ENCODE results near the gene CHEK1. TPM values are rescaled to one million over a fixed set of nuclear protein-coding genes. Genes with fewer than 3 reads are reported as not detected.

CHEK1 gene
- total and polyA plus RNA-seq, 2 of the 8 experiments (the other 6 are each of a cell fraction or from before 2014, with no cell fraction given), result 37.7 to 133 TPM

DNA sequence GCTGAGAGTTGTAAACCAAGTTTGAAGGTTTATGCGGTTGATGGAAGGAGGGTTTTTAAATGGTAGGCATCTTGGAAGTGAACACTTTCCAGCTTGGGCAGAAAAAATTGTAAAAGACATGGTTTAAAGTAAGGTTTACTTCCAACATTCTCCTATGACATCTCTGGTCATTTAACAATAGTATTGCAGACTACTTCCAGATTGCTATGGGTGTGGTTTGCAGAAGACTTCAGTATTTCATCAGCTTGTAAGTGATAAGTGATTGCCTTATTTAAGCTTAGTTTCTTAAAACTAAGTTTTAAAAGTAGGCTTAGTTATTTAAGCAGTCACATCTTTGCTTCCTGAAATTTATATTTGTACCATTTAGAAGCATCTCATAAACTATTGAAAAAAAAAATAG lies 39.5 kb upstream of the CHEK1 start:
- Histone ChIP-seq H3K4me3 (ENCODE audit: extremely low read depth in 1 of 4, insufficient read depth in 2 of 4, low read depth in 3 of 4, low read length in 4 of 4) (no peak overlapping the region), H3K23me2 (ENCODE audit: low read depth, low read length) (no peaks in the 10 kb centered on the region), H4K20me1 (replicated peaks in 1 of 2; ENCODE audit: control insufficient read depth in 1 of 2, insufficient read depth in 2 of 2, low read length in 2 of 2) (no peaks in the 10 kb centered on the region), H4K8ac (ENCODE audit: extremely low read depth, insufficient read depth, low read length) (no peak overlapping the region), H3K79me2 (ENCODE audit: control insufficient read depth in 1 of 2, insufficient read depth in 2 of 2, low read length in 2 of 2) (no peaks in the 10 kb centered on the region), H2BK120ac (replicated peaks; ENCODE audit: low read depth, low read length) (no peak overlapping the region), H4K5ac (ENCODE audit: insufficient read length, low read depth, low read length) (no peak overlapping the region), H3K18ac (ENCODE audit: extremely low read depth, low read length) (no peak overlapping the region), H2AK5ac (ENCODE audit: low read depth, low read length) (no peak overlapping the region), H4K91ac (replicated peaks; ENCODE audit: insufficient read length, low read length) (no peak overlapping the region), H3K79me1 (ENCODE audit: low read depth, low read length) (no peaks in the 10 kb centered on the region), H3K9me3 (ENCODE audit: insufficient read depth in 2 of 2, low read depth in 1 of 2, low read length in 1 of 2) (no peaks in the 10 kb centered on the region), H3K36me3 (ENCODE audit: control insufficient read depth in 2 of 4, insufficient read depth in 4 of 4, low read length in 3 of 4) (peaks cover 9 to 33% (median 20%) of the 10 kb centered on the region in 4 experiments), H2BK5ac (ENCODE audit: low read depth, low read length) (no peak overlapping the region), H3K4me1 (replicated peaks in 1 of 4; ENCODE audit: control insufficient read depth in 3 of 4, insufficient read depth in 4 of 4, low read length in 3 of 4) (no peaks in the 10 kb centered on the region), H3K4me2 (ENCODE audit: insufficient read depth in 1 of 2, low read depth in 2 of 2, low read length in 2 of 2) (no peak overlapping the region), H2BK12ac (ENCODE audit: low read depth, low read length) (no peak overlapping the region), H2BK15ac (ENCODE audit: low read length) (no peak overlapping the region), H2BK20ac (ENCODE audit: low read length) (no peak overlapping the region), H3K14ac (ENCODE audit: insufficient read length) (no peak overlapping the region), H3K23ac (ENCODE audit: insufficient read length) (no peak overlapping the region), H3K56ac (replicated peaks; ENCODE audit: insufficient read length, low read depth, low read length) (no peak overlapping the region), H3K27ac (ENCODE audit: low read depth, low read length) (no peak overlapping the region), H3K9ac (replicated peaks in 1 of 4; ENCODE audit: extremely low read depth in 1 of 4, low read depth in 3 of 4, low read length in 3 of 4) (no peak overlapping the region), H2AFZ (ENCODE audit: low read length) (no peak overlapping the region), H3K4ac (replicated peaks; ENCODE audit: insufficient read length, low read depth, low read length) (no peak overlapping the region), H3K27me3 (replicated peaks in 1 of 4; ENCODE audit: control insufficient read depth in 3 of 4, extremely low read depth in 1 of 4, insufficient read depth in 3 of 4, low read length in 3 of 4) (no peaks in the 10 kb centered on the region)
- WGBS, 2 experiments (ENCODE audit: extremely low coverage in 1 of 2, insufficient coverage in 1 of 2, insufficient read length in 1 of 2, insufficient replicate concordance in 2 of 2, low coverage in 1 of 2, low lambda C conversion rate in 2 of 2, missing lambda C conversion rate in 1 of 2), result 96 to 100% methylated on average over 1 of the region's 1 CpG
- ChIA-PET POLR2A (ENCODE audit: partially characterized antibody) (interaction anchor here (1.7 kb wide), 1 partner anchor 41 kb away, joined by 4 read pairs; no protein-coding TSS in a partner anchor), CTCF (ENCODE audit: partially characterized antibody) (interaction anchor here (1.0 to 1.3 kb wide), 3 partner anchors 11 to 162 kb away, joined by 3 read pairs; no protein-coding TSS in a partner anchor)
- no peak for DNase-seq (ENCODE audit: low read depth in 1 of 2, low spot score in 2 of 2)
- no peak for FAIRE-seq
- TF ChIP-seq RNF2 (IDR thresholded peaks at IDR 0.05; ENCODE audit: borderline replicate concordance, low read depth, low read length, missing control alignments, poor library complexity, severe bottlenecking) (no peak), KDM1A (IDR thresholded peaks at IDR 0.05; ENCODE audit: borderline replicate concordance, low read length) (no peak), GTF2F1 (IDR thresholded peaks at IDR 0.05; ENCODE audit: borderline replicate concordance, low read depth, low read length) (no peak), CBX5 (IDR thresholded peaks at IDR 0.05; ENCODE audit: low read depth, low read length) (no peak), CTBP2 (IDR thresholded peaks at IDR 0.05; ENCODE audit: borderline replicate concordance, insufficient read depth, insufficient read length, low read length) (no peak), EGR1 (IDR thresholded peaks at IDR 0.05; ENCODE audit: borderline replicate concordance, low read depth, low read length) (no peak), TBP (IDR thresholded peaks at IDR 0.05; ENCODE audit: low read depth, low read length) (no peak), KDM4A (IDR thresholded peaks at IDR 0.05; ENCODE audit: low read depth, low read length, severe bottlenecking) (no peak), FOSL1 (IDR thresholded peaks at IDR 0.05; ENCODE audit: insufficient read depth, low read depth, low read length) (no peak), CREB1 (IDR thresholded peaks at IDR 0.05) (no peak), POLR2AphosphoS5 (IDR thresholded peaks at IDR 0.05; ENCODE audit: low read depth, low read length) (no peak)
- TF ChIP-seq, protein P1, sequence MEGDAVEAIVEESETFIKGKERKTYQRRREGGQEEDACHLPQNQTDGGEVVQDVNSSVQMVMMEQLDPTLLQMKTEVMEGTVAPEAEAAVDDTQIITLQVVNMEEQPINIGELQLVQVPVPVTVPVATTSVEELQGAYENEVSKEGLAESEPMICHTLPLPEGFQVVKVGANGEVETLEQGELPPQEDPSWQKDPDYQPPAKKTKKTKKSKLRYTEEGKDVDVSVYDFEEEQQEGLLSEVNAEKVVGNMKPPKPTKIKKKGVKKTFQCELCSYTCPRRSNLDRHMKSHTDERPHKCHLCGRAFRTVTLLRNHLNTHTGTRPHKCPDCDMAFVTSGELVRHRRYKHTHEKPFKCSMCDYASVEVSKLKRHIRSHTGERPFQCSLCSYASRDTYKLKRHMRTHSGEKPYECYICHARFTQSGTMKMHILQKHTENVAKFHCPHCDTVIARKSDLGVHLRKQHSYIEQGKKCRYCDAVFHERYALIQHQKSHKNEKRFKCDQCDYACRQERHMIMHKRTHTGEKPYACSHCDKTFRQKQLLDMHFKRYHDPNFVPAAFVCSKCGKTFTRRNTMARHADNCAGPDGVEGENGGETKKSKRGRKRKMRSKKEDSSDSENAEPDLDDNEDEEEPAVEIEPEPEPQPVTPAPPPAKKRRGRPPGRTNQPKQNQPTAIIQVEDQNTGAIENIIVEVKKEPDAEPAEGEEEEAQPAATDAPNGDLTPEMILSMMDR (IDR thresholded peaks at IDR 0.05; ENCODE audit: control extremely low read depth in 1 of 3, insufficient read depth in 1 of 3, low read depth in 1 of 3, low read length in 3 of 3), result no peak
